SK-N-SH treated with all-trans-retinoic acid at 6 μM for 48 hours (cell line): ENCODE data around the gene SLC16A4.

Source experiments
- ATAC-seq: fragments of 200-7000 bp; cut with Tn5 transposase; 3 replicates; pipeline ENCODE4 v1.9.1; 2020; ENCODE audit warnings: mild to moderate bottlenecking, moderate library complexity
- ARNTL ChIP-seq: fragments of 450-650 bp; formaldehyde crosslinking; IDR thresholded peaks from 2 replicates; pipeline ENCODE4 v1.5.0; 2020; ENCODE audit warnings: low read depth, mild to moderate bottlenecking, moderate library complexity, borderline replicate concordance
- CREB5 ChIP-seq: fragments of 250-450 bp; sonication (Bioruptor Pico); IDR thresholded peaks from 2 replicates; pipeline ENCODE4 v1.5.1; 2020; ENCODE audit warnings: low read depth, mild to moderate bottlenecking, moderate library complexity
- CSDC2 ChIP-seq: fragments of 250-450 bp; sonication (Bioruptor Pico); IDR thresholded peaks from 2 replicates; pipeline ENCODE4 v1.5.0; 2020; ENCODE audit warnings: mild to moderate bottlenecking, moderate library complexity
- GLIS3 ChIP-seq: fragments of 250-450 bp; sonication (Bioruptor Pico); IDR thresholded peaks from 2 replicates; pipeline ENCODE4 v1.5.0; 2020; ENCODE audit warnings: mild to moderate bottlenecking, moderate library complexity
- ISL1 ChIP-seq: fragments of 250-450 bp; sonication (Bioruptor Pico); IDR thresholded peaks from 2 replicates; pipeline ENCODE4 v2.1.2; 2022; ENCODE audit warnings: mild to moderate bottlenecking, moderate library complexity
- OSR1 ChIP-seq: fragments of 250-450 bp; sonication (Bioruptor Pico); IDR thresholded peaks from 2 replicates; pipeline ENCODE4 v1.8.0; 2022; ENCODE audit warnings: moderate library complexity, mild to moderate bottlenecking, inconsistent platforms
- PPARA ChIP-seq: fragments of 250-450 bp; sonication (Bioruptor Pico); IDR thresholded peaks from 2 replicates; pipeline ENCODE4 v1.5.0; 2020; ENCODE audit warnings: mild to moderate bottlenecking, borderline replicate concordance
- RARB ChIP-seq: fragments of 250-450 bp; sonication (Bioruptor Pico); IDR thresholded peaks from 2 replicates; pipeline ENCODE4 v1.8.0; 2021; ENCODE audit warnings: mild to moderate bottlenecking, moderate library complexity
- SNAI2 ChIP-seq: fragments of 250-450 bp; sonication (Bioruptor Pico); IDR thresholded peaks from 2 replicates; pipeline ENCODE4 v1.5.0; 2020; ENCODE audit warnings: mild to moderate bottlenecking, moderate library complexity
- TOX ChIP-seq: fragments of 250-450 bp; sonication (Bioruptor Pico); IDR thresholded peaks from 2 replicates; pipeline ENCODE4 v1.8.0; 2021; ENCODE audit warnings: mild to moderate bottlenecking, moderate library complexity, borderline replicate concordance
- ZC3H10 ChIP-seq: fragments of 250-450 bp; sonication (Bioruptor Pico); IDR thresholded peaks from 2 replicates; pipeline ENCODE4 v1.5.1; 2021; ENCODE audit warnings: mild to moderate bottlenecking, moderate library complexity
- ZFP3 ChIP-seq: fragments of 250-450 bp; sonication (Bioruptor Pico); IDR thresholded peaks from 2 replicates; pipeline ENCODE4 v1.5.0; 2020; ENCODE audit warnings: mild to moderate bottlenecking, moderate library complexity
- ZFP30 ChIP-seq: fragments of 450-650 bp; formaldehyde crosslinking; IDR thresholded peaks from 2 replicates; pipeline ENCODE4 v1.5.0; 2022; ENCODE audit warnings: mild to moderate bottlenecking, moderate library complexity
- ZNF565 ChIP-seq: fragments of 450-650 bp; formaldehyde crosslinking; conservative IDR thresholded peaks from 2 replicates; pipeline ENCODE4 v1.5.0; 2020; ENCODE audit warnings: low read depth, mild to moderate bottlenecking, moderate library complexity
- ZNF70 ChIP-seq: fragments of 450-650 bp; formaldehyde crosslinking; IDR thresholded peaks from 2 replicates; pipeline ENCODE4 v1.5.0; 2020; ENCODE audit warnings: mild to moderate bottlenecking, moderate library complexity
- ZNF8 ChIP-seq: fragments of 450-650 bp; formaldehyde crosslinking; IDR thresholded peaks from 2 replicates; pipeline ENCODE4 v1.5.0; 2020; ENCODE audit warnings: mild to moderate bottlenecking, moderate library complexity
- TF ChIP-seq, protein P1 (sequence below): fragments of 250-450 bp; sonication (Bioruptor Pico); IDR thresholded peaks from 2 replicates; pipeline ENCODE4 v1.5.0; 2020; ENCODE audit warnings: mild to moderate bottlenecking, moderate library complexity
- TF ChIP-seq, protein P2 (sequence below): fragments of 250-450 bp; sonication (Bioruptor Pico); IDR thresholded peaks from 2 replicates; pipeline ENCODE4 v1.8.0; 2021; ENCODE audit warnings: low read depth, mild to moderate bottlenecking, moderate library complexity, borderline replicate concordance
- TF ChIP-seq, protein P3 (sequence below): fragments of 250-450 bp; sonication (Bioruptor Pico); IDR thresholded peaks from 2 replicates; pipeline ENCODE4 v1.5.1; 2021; ENCODE audit warnings: mild to moderate bottlenecking, moderate library complexity
- TF ChIP-seq, protein P4 (sequence below): fragments of 250-450 bp; sonication (Bioruptor Pico); IDR thresholded peaks from 2 replicates; pipeline ENCODE4 v1.8.0; 2020; ENCODE audit warnings: mild to moderate bottlenecking, moderate library complexity, borderline replicate concordance

SLC16A4 gene

DNA sequence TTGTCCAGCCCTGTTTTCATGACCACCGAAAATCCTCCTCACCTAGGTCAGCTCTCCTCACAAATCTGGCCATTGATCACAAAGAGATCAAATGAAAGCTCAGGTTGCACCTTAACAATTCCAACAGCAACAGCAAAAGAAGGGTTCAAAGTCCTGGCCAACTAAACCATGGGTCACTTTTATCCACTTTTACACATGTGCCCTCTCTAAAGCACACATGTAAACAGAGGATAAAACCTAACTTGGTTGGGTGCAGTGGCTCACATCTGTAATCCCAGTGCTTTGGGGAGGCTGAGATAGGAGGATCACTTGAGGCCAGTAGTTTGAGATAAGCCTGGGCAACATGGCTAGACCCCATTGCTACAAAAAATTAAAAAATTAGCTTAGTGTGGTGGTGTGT lies 55.6 kb downstream of the SLC16A4 start:
- TF ChIP-seq ZFP3 (CRISPR knock-in tag) (no peak), SNAI2 (CRISPR knock-in tag) (no peak), ISL1 (no peak), OSR1 (no peak), ZNF70 (CRISPR knock-in tag) (no peak), ZFP30 (CRISPR knock-in tag) (no peak), PPARA (CRISPR knock-in tag) (no peak), TOX (no peak), CREB5 (CRISPR knock-in tag) (no peak), ZNF565 (CRISPR knock-in tag) (no peak), CSDC2 (no peak), GLIS3 (CRISPR knock-in tag) (no peak), RARB (CRISPR knock-in tag) (no peak), ARNTL (CRISPR knock-in tag) (no peak)
- TF ChIP-seq, protein P1, sequence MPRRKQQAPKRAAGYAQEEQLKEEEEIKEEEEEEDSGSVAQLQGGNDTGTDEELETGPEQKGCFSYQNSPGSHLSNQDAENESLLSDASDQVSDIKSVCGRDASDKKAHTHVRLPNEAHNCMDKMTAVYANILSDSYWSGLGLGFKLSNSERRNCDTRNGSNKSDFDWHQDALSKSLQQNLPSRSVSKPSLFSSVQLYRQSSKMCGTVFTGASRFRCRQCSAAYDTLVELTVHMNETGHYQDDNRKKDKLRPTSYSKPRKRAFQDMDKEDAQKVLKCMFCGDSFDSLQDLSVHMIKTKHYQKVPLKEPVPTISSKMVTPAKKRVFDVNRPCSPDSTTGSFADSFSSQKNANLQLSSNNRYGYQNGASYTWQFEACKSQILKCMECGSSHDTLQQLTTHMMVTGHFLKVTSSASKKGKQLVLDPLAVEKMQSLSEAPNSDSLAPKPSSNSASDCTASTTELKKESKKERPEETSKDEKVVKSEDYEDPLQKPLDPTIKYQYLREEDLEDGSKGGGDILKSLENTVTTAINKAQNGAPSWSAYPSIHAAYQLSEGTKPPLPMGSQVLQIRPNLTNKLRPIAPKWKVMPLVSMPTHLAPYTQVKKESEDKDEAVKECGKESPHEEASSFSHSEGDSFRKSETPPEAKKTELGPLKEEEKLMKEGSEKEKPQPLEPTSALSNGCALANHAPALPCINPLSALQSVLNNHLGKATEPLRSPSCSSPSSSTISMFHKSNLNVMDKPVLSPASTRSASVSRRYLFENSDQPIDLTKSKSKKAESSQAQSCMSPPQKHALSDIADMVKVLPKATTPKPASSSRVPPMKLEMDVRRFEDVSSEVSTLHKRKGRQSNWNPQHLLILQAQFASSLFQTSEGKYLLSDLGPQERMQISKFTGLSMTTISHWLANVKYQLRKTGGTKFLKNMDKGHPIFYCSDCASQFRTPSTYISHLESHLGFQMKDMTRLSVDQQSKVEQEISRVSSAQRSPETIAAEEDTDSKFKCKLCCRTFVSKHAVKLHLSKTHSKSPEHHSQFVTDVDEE (CRISPR knock-in tag) = no peak
- TF ChIP-seq, protein P2, sequence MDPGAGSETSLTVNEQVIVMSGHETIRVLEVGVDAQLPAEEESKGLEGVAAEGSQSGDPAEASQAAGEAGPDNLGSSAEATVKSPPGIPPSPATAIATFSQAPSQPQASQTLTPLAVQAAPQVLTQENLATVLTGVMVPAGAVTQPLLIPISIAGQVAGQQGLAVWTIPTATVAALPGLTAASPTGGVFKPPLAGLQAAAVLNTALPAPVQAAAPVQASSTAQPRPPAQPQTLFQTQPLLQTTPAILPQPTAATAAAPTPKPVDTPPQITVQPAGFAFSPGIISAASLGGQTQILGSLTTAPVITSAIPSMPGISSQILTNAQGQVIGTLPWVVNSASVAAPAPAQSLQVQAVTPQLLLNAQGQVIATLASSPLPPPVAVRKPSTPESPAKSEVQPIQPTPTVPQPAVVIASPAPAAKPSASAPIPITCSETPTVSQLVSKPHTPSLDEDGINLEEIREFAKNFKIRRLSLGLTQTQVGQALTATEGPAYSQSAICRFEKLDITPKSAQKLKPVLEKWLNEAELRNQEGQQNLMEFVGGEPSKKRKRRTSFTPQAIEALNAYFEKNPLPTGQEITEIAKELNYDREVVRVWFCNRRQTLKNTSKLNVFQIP (CRISPR knock-in tag) = no peak
- TF ChIP-seq, protein P3, sequence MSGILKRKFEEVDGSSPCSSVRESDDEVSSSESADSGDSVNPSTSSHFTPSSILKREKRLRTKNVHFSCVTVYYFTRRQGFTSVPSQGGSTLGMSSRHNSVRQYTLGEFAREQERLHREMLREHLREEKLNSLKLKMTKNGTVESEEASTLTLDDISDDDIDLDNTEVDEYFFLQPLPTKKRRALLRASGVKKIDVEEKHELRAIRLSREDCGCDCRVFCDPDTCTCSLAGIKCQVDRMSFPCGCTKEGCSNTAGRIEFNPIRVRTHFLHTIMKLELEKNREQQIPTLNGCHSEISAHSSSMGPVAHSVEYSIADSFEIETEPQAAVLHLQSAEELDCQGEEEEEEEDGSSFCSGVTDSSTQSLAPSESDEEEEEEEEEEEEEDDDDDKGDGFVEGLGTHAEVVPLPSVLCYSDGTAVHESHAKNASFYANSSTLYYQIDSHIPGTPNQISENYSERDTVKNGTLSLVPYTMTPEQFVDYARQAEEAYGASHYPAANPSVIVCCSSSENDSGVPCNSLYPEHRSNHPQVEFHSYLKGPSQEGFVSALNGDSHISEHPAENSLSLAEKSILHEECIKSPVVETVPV (CRISPR knock-in tag) = no peak
- TF ChIP-seq, protein P4, sequence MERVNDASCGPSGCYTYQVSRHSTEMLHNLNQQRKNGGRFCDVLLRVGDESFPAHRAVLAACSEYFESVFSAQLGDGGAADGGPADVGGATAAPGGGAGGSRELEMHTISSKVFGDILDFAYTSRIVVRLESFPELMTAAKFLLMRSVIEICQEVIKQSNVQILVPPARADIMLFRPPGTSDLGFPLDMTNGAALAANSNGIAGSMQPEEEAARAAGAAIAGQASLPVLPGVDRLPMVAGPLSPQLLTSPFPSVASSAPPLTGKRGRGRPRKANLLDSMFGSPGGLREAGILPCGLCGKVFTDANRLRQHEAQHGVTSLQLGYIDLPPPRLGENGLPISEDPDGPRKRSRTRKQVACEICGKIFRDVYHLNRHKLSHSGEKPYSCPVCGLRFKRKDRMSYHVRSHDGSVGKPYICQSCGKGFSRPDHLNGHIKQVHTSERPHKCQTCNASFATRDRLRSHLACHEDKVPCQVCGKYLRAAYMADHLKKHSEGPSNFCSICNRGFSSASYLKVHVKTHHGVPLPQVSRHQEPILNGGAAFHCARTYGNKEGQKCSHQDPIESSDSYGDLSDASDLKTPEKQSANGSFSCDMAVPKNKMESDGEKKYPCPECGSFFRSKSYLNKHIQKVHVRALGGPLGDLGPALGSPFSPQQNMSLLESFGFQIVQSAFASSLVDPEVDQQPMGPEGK (CRISPR knock-in tag) = no peak
- no peak for ATAC-seq

DNA sequence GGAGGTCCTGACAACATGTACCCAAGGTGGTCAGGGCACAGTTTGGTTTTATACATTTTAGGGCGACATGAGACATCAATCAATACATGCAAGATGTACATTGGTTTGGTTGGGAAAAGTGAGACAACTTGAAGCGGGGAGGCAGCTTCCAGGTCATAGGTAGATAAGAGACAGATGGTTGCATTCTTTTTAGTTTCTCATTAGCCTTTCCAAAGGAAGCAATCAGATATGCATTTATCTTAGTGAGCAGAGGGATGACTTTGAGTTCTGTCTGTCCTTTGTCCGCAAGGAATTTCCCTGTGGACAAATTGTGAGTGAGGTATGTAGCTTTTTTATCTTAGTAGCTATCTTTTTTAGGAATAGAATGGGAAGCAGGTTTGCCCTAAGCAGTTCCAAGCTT lies 62.1 kb downstream of the SLC16A4 start:
- no peak for ATAC-seq
- no peak for TF ChIP-seq ARNTL (CRISPR knock-in tag)
- TF ChIP-seq, protein P1 (CRISPR knock-in tag) = no peak
- TF ChIP-seq CREB5 (CRISPR knock-in tag) = no peak
- TF ChIP-seq ZC3H10 (CRISPR knock-in tag) = no peak
- TF ChIP-seq ZFP30 (CRISPR knock-in tag) = no peak
- TF ChIP-seq ZNF8 = no peak
- TF ChIP-seq TOX = no peak
- TF ChIP-seq OSR1 = no peak
- no peak for TF ChIP-seq GLIS3 (CRISPR knock-in tag)
- TF ChIP-seq SNAI2 (CRISPR knock-in tag) = no peak
